Measurements from ENCODE around the gene TRIM47.

DNA sequence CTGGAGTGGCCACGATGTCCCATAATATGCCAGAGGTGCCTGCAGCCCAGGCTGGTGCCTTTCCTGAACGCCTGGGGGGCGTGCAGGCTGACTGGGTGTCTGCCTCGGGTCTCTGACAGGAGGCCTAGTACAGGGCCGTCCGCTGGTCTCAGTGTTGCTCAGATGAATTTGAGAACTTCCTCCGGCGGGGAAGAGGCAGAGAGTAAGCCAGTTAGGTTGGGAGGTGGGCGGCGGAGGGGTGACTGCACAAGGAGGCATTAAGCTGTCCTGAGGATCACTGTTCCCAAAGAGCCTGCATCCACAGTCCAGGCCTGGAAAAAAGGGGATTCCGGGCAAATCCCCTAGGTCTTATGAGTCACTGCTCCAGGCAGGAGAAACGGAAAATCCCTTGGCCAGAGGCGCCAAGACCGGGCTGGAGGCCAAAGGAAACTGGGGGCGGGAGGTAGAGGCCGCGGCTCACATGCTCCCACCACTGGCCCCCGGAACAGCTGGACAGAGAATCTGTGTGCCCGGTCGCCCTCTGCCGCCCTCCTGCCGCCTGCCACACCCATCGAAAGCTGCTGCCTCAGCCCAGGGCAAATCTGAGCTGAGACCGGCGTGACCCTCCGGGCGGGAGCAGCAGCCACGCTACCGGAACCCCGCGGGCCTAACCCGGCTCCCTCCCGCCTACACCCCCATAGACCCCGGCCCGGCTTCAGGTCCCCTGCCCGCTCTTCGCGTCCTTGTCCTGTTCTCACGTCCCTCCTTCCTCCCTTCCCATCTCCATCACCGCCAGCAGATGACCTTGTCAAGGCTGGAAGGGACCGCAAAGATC is 1.2 kb downstream of the TRIM47 start:
- TF ChIP-seq, protein P1, sequence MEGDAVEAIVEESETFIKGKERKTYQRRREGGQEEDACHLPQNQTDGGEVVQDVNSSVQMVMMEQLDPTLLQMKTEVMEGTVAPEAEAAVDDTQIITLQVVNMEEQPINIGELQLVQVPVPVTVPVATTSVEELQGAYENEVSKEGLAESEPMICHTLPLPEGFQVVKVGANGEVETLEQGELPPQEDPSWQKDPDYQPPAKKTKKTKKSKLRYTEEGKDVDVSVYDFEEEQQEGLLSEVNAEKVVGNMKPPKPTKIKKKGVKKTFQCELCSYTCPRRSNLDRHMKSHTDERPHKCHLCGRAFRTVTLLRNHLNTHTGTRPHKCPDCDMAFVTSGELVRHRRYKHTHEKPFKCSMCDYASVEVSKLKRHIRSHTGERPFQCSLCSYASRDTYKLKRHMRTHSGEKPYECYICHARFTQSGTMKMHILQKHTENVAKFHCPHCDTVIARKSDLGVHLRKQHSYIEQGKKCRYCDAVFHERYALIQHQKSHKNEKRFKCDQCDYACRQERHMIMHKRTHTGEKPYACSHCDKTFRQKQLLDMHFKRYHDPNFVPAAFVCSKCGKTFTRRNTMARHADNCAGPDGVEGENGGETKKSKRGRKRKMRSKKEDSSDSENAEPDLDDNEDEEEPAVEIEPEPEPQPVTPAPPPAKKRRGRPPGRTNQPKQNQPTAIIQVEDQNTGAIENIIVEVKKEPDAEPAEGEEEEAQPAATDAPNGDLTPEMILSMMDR (IDR thresholded peaks at IDR 0.05; ENCODE audit: low read length): no peak
- TF ChIP-seq EZH2 (IDR thresholded peaks at IDR 0.05; ENCODE audit: borderline replicate concordance, low read length): no peak
